ENCODE measurements around the gene FAM20C. TPM values are rescaled to one million over a fixed set of nuclear protein-coding genes. Genes with fewer than 3 reads are reported as not detected.
A peak's percentile ranks its signal among the peaks of the same experiment; 100 is the strongest.

FAM20C gene
- total RNA-seq, 1 experiment from 2014 or later: 87.9 TPM

- CTCF ChIA-PET: interaction anchor here (1.1 kb wide), 1 partner anchor 170 kb away, joined by 3 read pairs; no protein-coding TSS in a partner anchor
- Histone ChIP-seq H3K9me2 (replicated peaks; ENCODE audit: low read length) (no peaks in the 10 kb centered on the region), H3K4me2 (ENCODE audit: low read length) (peak overlapping the region; percentile 50; the same call in 1 of the 2 replicates), H3K27me3 (ENCODE audit: low read length) (no peaks in the 10 kb centered on the region), H3K9me3 (ENCODE audit: low read length) (no peaks in the 10 kb centered on the region), H3K36me3 (ENCODE audit: low read depth, low read length) (peaks cover 11% of the 10 kb centered on the region; the same call in 1 of the 2 replicates), H3F3A (ENCODE audit: low read length, unreplicated experiment) (no peaks in the 10 kb centered on the region), H3K4me3 (ENCODE audit: low read length) (no peak overlapping the region), H3K4me1 (ENCODE audit: insufficient read depth, low read length) (peaks cover 4% of the 10 kb centered on the region; the same call in 1 of the 2 replicates), H3K79me2 (ENCODE audit: low read length) (peaks cover 6% of the 10 kb centered on the region), H4K20me1 (ENCODE audit: low read length) (no peaks in the 10 kb centered on the region), H3K27ac (ENCODE audit: low read length) (no peak overlapping the region), H3K9ac (ENCODE audit: low read length) (no peak overlapping the region), H2AFZ (ENCODE audit: low read length) (no peak overlapping the region)
- POLR2A ChIA-PET (ENCODE audit: unreplicated experiment): no interaction called here
- intact Hi-C loops (cut with micrococcal nuclease): no loop called here
- ATAC-seq: peak; percentile 19
- DNase-seq: no peak
- TF ChIP-seq EZH2phosphoT487 (IDR thresholded peaks at IDR 0.05; ENCODE audit: borderline replicate concordance, low read length): no peak
- TF ChIP-seq CTCF (conservative IDR thresholded peaks at IDR 0.05; ENCODE audit: low read depth, low read length): no peak
- no peak for TF ChIP-seq EZH2 (IDR thresholded peaks at IDR 0.05; ENCODE audit: low read length, unreplicated experiment)
- BruUV-seq (replicated peaks): no TSS peak
Observed at GRCh38 chr7:234051-234707, 41.8 kb downstream of the FAM20C start.

GRCh38 chr7:234708-235553 lies 42.6 kb downstream of the FAM20C start:
- Histone ChIP-seq H3K36me3 (ENCODE audit: low read depth, low read length) (peaks cover 11% of the 10 kb centered on the region; the same call in 1 of the 2 replicates), H3K4me3 (ENCODE audit: low read length) (no peak overlapping the region), H3F3A (ENCODE audit: low read length, unreplicated experiment) (no peaks in the 10 kb centered on the region), H3K4me2 (ENCODE audit: low read length) (peak overlapping the region; percentile 50; the same call in 1 of the 2 replicates), H3K27me3 (ENCODE audit: low read length) (no peaks in the 10 kb centered on the region), H3K27ac (ENCODE audit: low read length) (no peak overlapping the region), H2AFZ (ENCODE audit: low read length) (no peak overlapping the region), H4K20me1 (ENCODE audit: low read length) (no peaks in the 10 kb centered on the region), H3K9me2 (replicated peaks; ENCODE audit: low read length) (no peaks in the 10 kb centered on the region), H3K9ac (ENCODE audit: low read length) (no peak overlapping the region), H3K9me3 (ENCODE audit: low read length) (no peaks in the 10 kb centered on the region), H3K4me1 (ENCODE audit: insufficient read depth, low read length) (peaks cover 4% of the 10 kb centered on the region; the same call in 1 of the 2 replicates), H3K79me2 (ENCODE audit: low read length) (peaks cover 6% of the 10 kb centered on the region)
- peak; percentile 45 for DNase-seq
- TF ChIP-seq EZH2 (IDR thresholded peaks at IDR 0.05; ENCODE audit: low read length, unreplicated experiment) (no peak), CTCF (conservative IDR thresholded peaks at IDR 0.05; ENCODE audit: low read depth, low read length) (no peak), EZH2phosphoT487 (IDR thresholded peaks at IDR 0.05; ENCODE audit: borderline replicate concordance, low read length) (no peak)
- intact Hi-C loops (cut with micrococcal nuclease): no loop called here
- no TSS peak for BruUV-seq (replicated peaks)
- POLR2A ChIA-PET (ENCODE audit: unreplicated experiment): no interaction called here
- CTCF ChIA-PET: interaction anchor here (1.1 kb wide), 1 partner anchor 171 kb away, joined by 3 read pairs; no protein-coding TSS in a partner anchor
- peak; percentile 79 for ATAC-seq

Data from PC-3 (cell line).